H1 (cell line): ENCODE data around the gene A3GALT2. TPM values are rescaled to one million over a fixed set of nuclear protein-coding genes. Genes with fewer than 3 reads are reported as not detected.
A peak's percentile ranks its signal among the peaks of the same experiment; 100 is the strongest.

Source experiments
- CTCF ChIA-PET: fragments of 300-600 bp; sonication (Branson Sonifier 250); formaldehyde crosslinking; loops from one replicate; lab custom pipeline; 2021; ENCODE audit not compliant: partially characterized antibody; lab: Charles Lee
- POLR2A ChIA-PET: fragments of 300-600 bp; sonication (Branson Sonifier 250); formaldehyde crosslinking; loops from one replicate; lab custom pipeline; 2021; ENCODE audit warnings: inconsistent platforms; ENCODE audit not compliant: partially characterized antibody; lab: Charles Lee
- DNase-seq, 2 experiments: peaks; one replicate each; pipeline versions ENCODE4 v3.0.0 to v3.0.0-alpha.2; 2010 to 2022; ENCODE audit warnings: low spot score in 2 of 2, low read depth in 1 of 2, mixed read lengths in 1 of 2
- FAIRE-seq: peaks from 2 replicates; lab custom pipeline; 2011; peaks lifted over from hg19 to GRCh38; lab: Jason Lieb, UNC
- H2AFZ ChIP-seq: 2 replicates; pipeline ENCODE4 v1.8.1; 2012; ENCODE audit warnings: low read length, inconsistent platforms
- H2AK5ac ChIP-seq: 2 replicates; pipeline ENCODE4 v1.6.1; 2013; ENCODE audit warnings: low read depth, low read length
- H2BK120ac ChIP-seq: replicated peaks from 2 replicates; pipeline ENCODE3; 2013; ENCODE audit warnings: low read depth, low read length, inconsistent platforms
- H2BK12ac ChIP-seq: 2 replicates; pipeline ENCODE4 v1.6.1; 2013; ENCODE audit warnings: low read depth, low read length
- H2BK15ac ChIP-seq: 2 replicates; pipeline ENCODE4 v1.6.1; 2013; ENCODE audit warnings: low read length
- H2BK20ac ChIP-seq: 2 replicates; pipeline ENCODE4 v1.6.1; 2013; ENCODE audit warnings: low read length
- H2BK5ac ChIP-seq: 2 replicates; pipeline ENCODE4 v1.6.1; 2013; ENCODE audit warnings: low read depth, low read length
- H3K14ac ChIP-seq: 2 replicates; pipeline ENCODE4 v1.6.1; 2013; ENCODE audit warnings: inconsistent platforms; ENCODE audit not compliant: insufficient read length
- H3K18ac ChIP-seq: 2 replicates; pipeline ENCODE4 v1.6.1; 2013; ENCODE audit warnings: low read length; ENCODE audit errors: extremely low read depth
- H3K23ac ChIP-seq: 2 replicates; pipeline ENCODE4 v1.6.1; 2013; ENCODE audit warnings: inconsistent platforms; ENCODE audit not compliant: insufficient read length
- H3K23me2 ChIP-seq: 2 replicates; pipeline ENCODE4 v1.6.1; 2013; ENCODE audit warnings: low read depth, low read length
- H3K27ac ChIP-seq: 2 replicates; pipeline ENCODE4 v1.6.1; 2011; ENCODE audit warnings: low read depth, low read length, inconsistent platforms
- H3K27me3 ChIP-seq, 4 experiments: replicated peaks in 1 of 4; 1 replicate in 1 of 4; 2 replicates in 3 of 4; pipeline versions ENCODE4 v1.6.1 to v1.8.1; 2011 to 2013; ENCODE audit warnings: low read length in 3 of 4, mild to moderate bottlenecking in 3 of 4, inconsistent platforms in 2 of 4, mixed read lengths in 2 of 4, moderate library complexity in 1 of 4; ENCODE audit not compliant: control insufficient read depth in 3 of 4, insufficient read depth in 3 of 4; ENCODE audit errors: extremely low read depth in 1 of 4
- H3K36me3 ChIP-seq, 4 experiments: 2 replicates each; pipeline versions ENCODE4 v1.6.1 to v1.8.1; 2011 to 2013; ENCODE audit warnings: mild to moderate bottlenecking in 4 of 4, low read length in 3 of 4, moderate library complexity in 2 of 4, control low read depth in 1 of 4, inconsistent platforms in 1 of 4; ENCODE audit not compliant: insufficient read depth in 4 of 4, control insufficient read depth in 2 of 4
- H3K4ac ChIP-seq: replicated peaks from 2 replicates; pipeline ENCODE3; 2013; ENCODE audit warnings: low read length, low read depth, mixed read lengths, inconsistent platforms; ENCODE audit not compliant: insufficient read length
- H3K4me1 ChIP-seq, 4 experiments: replicated peaks in 1 of 4; 1 replicate in 1 of 4; 2 replicates in 3 of 4; pipeline versions ENCODE4 v1.6.1 to v1.8.1; 2011 to 2013; ENCODE audit warnings: low read length in 3 of 4, inconsistent platforms in 2 of 4, mixed read lengths in 1 of 4; ENCODE audit not compliant: insufficient read depth in 4 of 4, control insufficient read depth in 3 of 4
- H3K4me2 ChIP-seq, 2 experiments: 2 replicates each; pipeline versions ENCODE4 v1.6.1 to v1.8.1; 2011 to 2013; ENCODE audit warnings: low read depth in 2 of 2, low read length in 2 of 2, control low read depth in 1 of 2, inconsistent platforms in 1 of 2, mild to moderate bottlenecking in 1 of 2; ENCODE audit not compliant: insufficient read depth in 1 of 2
- H3K4me3 ChIP-seq, 4 experiments: fragments of 200-600, 300-600 bp in 1 of 4; sonication (generic), shearing (Covaris generic), sonication (Bioruptor Twin) in 1 of 4; 2 replicates each; pipeline versions ENCODE4 v1.5.1 to v1.8.1; 2011 to 2016; ENCODE audit warnings: low read length in 4 of 4, low read depth in 3 of 4, control low read depth in 2 of 4, inconsistent platforms in 2 of 4, mild to moderate bottlenecking in 2 of 4, mixed read lengths in 1 of 4, moderate library complexity in 1 of 4; ENCODE audit not compliant: insufficient read depth in 2 of 4; ENCODE audit errors: extremely low read depth in 1 of 4
- H3K56ac ChIP-seq: replicated peaks from 2 replicates; pipeline ENCODE3; 2013; ENCODE audit warnings: low read depth, mild to moderate bottlenecking, mixed read lengths, low read length, inconsistent platforms; ENCODE audit not compliant: insufficient read length
- H3K79me1 ChIP-seq: 2 replicates; pipeline ENCODE4 v1.6.1; 2013; ENCODE audit warnings: low read depth, low read length, control low read depth
- H3K79me2 ChIP-seq, 2 experiments: 2 replicates each; pipeline versions ENCODE4 v1.6.1 to v1.8.1; 2012 to 2013; ENCODE audit warnings: low read length in 2 of 2, mild to moderate bottlenecking in 2 of 2, inconsistent platforms in 1 of 2; ENCODE audit not compliant: insufficient read depth in 2 of 2, control insufficient read depth in 1 of 2
- H3K9ac ChIP-seq, 4 experiments: replicated peaks in 1 of 4; 1 replicate in 1 of 4; 2 replicates in 3 of 4; pipeline versions ENCODE4 v1.6.1 to v1.8.1; 2011 to 2013; ENCODE audit warnings: low read depth in 3 of 4, low read length in 3 of 4, control low read depth in 2 of 4, mild to moderate bottlenecking in 2 of 4, moderate library complexity in 2 of 4, inconsistent platforms in 1 of 4; ENCODE audit errors: extremely low read depth in 1 of 4
- H3K9me3 ChIP-seq, 2 experiments: 2 replicates each; pipeline versions ENCODE4 v1.6.1 to v1.8.1; 2012 to 2013; ENCODE audit warnings: mild to moderate bottlenecking in 2 of 2, moderate library complexity in 2 of 2, control low read depth in 1 of 2, inconsistent platforms in 1 of 2, low read depth in 1 of 2, low read length in 1 of 2, mixed read lengths in 1 of 2; ENCODE audit not compliant: insufficient read depth in 2 of 2
- H4K20me1 ChIP-seq, 2 experiments: replicated peaks in 1 of 2; 2 replicates each; pipeline versions ENCODE3 to v1.8.1; 2011 to 2013; ENCODE audit warnings: inconsistent platforms in 2 of 2, low read length in 2 of 2, mild to moderate bottlenecking in 1 of 2; ENCODE audit not compliant: insufficient read depth in 2 of 2, control insufficient read depth in 1 of 2
- H4K5ac ChIP-seq: 2 replicates; pipeline ENCODE4 v1.6.1; 2013; ENCODE audit warnings: low read length, low read depth, mixed read lengths, inconsistent platforms; ENCODE audit not compliant: insufficient read length
- H4K8ac ChIP-seq: 2 replicates; pipeline ENCODE4 v1.8.0; 2013; ENCODE audit warnings: mild to moderate bottlenecking, moderate library complexity, low read length, inconsistent platforms; ENCODE audit not compliant: insufficient read depth; ENCODE audit errors: extremely low read depth
- H4K91ac ChIP-seq: replicated peaks from 2 replicates; pipeline ENCODE3; 2013; ENCODE audit warnings: low read length, mixed read lengths, inconsistent platforms; ENCODE audit not compliant: insufficient read length
- CBX5 ChIP-seq: fragments of 300-800, 300-1000 bp; sonication (generic); IDR thresholded peaks from 2 replicates; pipeline ENCODE4 v1.7.1; 2016; ENCODE audit warnings: antibody characterized with exemption, low read length, low read depth
- GABPA ChIP-seq: IDR thresholded peaks from 2 replicates; pipeline ENCODE4 v1.6.1; 2011; ENCODE audit warnings: mild to moderate bottlenecking, low read length, moderate library complexity, borderline replicate concordance; ENCODE audit not compliant: insufficient read depth
- HDAC6 ChIP-seq: IDR thresholded peaks from one replicate; pipeline ENCODE4 v1.7.1; 2012; ENCODE audit warnings: low read depth, mild to moderate bottlenecking, inconsistent platforms, low read length, moderate library complexity
- WGBS, 2 experiments: shearing (Covaris generic) in 1 of 2; methylation state at CpG; one replicate each; pipeline versions ENCODE4 v1.1.6 to v1.1.7; 2013 to 2015; ENCODE audit warnings: low lambda C conversion rate in 2 of 2, mixed read lengths in 2 of 2, inconsistent platforms in 1 of 2, low coverage in 1 of 2, missing lambda C conversion rate in 1 of 2; ENCODE audit not compliant: insufficient replicate concordance in 2 of 2, insufficient coverage in 1 of 2, insufficient read length in 1 of 2; ENCODE audit errors: extremely low coverage in 1 of 2, missing lambda C conversion rate in 1 of 2; 5-methylcytosine and 5-hydroxymethylcytosine counted together
- polyA plus RNA-seq, 7 experiments: library from polyadenylated mRNA; depleted of rRNA in 3 of 7; stranded (reverse) in 5 of 7; unstranded in 2 of 7; fragments of >200 nt in 5 of 7; fragments of 200-250 nt in 2 of 7; gene quantifications; 1 replicate in 5 of 7; 2 replicates in 1 of 7; 4 replicates in 1 of 7; pipeline versions ENCODE4 v1.2.1 to v1.2.3, GENCODE V29; 2011 to 2013; ENCODE audit warnings: missing spikeins in 2 of 7, mixed read lengths in 2 of 7
- total RNA-seq: library from RNA; stranded (reverse); fragmentation: NEBNext Ultra II Directional; extraction: Animal tissue kit (Norgen Biotek cat#: 25700); gene quantifications from 2 replicates; pipeline ENCODE4 v1.2.1, GENCODE V29; 2021

Gene A3GALT2
- total and polyA plus RNA-seq, 2 of the 8 experiments (the other 6 are each of a cell fraction or from before 2014, with no cell fraction given): not detected

- CTCF ChIA-PET: interaction anchor here (0.6 to 5.0 kb wide), 5 partner anchors 7 to 407 kb away, joined by 3 to 36 read pairs (median 3); no protein-coding TSS in a partner anchor
- H3K18ac ChIP-seq: no peak overlapping the region
- FAIRE-seq (no peak), DNase-seq (no peak)
- H3K9me3 ChIP-seq: no peaks in the 10 kb centered on the region
- H2BK20ac ChIP-seq: no peak overlapping the region
- no peak overlapping the region for H3K9ac ChIP-seq
- no peak overlapping the region for H4K5ac ChIP-seq
- no peaks in the 10 kb centered on the region for H3K27me3 ChIP-seq
- TF ChIP-seq HDAC6: no peak
- no peak for TF ChIP-seq CBX5
- no peak for TF ChIP-seq GABPA
- no peak overlapping the region for H3K23ac ChIP-seq
- H2BK5ac ChIP-seq: no peak overlapping the region
- H2AK5ac ChIP-seq: no peak overlapping the region
- no peak overlapping the region for H2BK15ac ChIP-seq
- H2AFZ ChIP-seq: no peak overlapping the region
- 84% methylated on average over 10 of the region's 10 CpGs; no CpG with 5 or more reads in 1 of the 2 experiments for WGBS, 2 experiments
- H3K23me2 ChIP-seq: no peaks in the 10 kb centered on the region
- H3K79me1 ChIP-seq: no peaks in the 10 kb centered on the region
- peaks cover 0 to 3% (median 0%) of the 10 kb centered on the region in 4 experiments; a peak in 1 of 7 replicates for H3K4me1 ChIP-seq
- no peak overlapping the region for H3K4me3 ChIP-seq
- H3K56ac ChIP-seq: no peak overlapping the region
- POLR2A ChIA-PET: no interaction called here
- no peak overlapping the region for H3K4ac ChIP-seq
- H3K79me2 ChIP-seq: no peaks in the 10 kb centered on the region
- H2BK12ac ChIP-seq: no peak overlapping the region
- H4K20me1 ChIP-seq: peaks cover 0 to 6% of the 10 kb centered on the region in 2 experiments
- H3K27ac ChIP-seq: no peak overlapping the region
- peak overlapping the region; percentile 0; the same call in 1 of the 2 replicates for H4K8ac ChIP-seq
- H3K4me2 ChIP-seq: no peak overlapping the region
- no peak overlapping the region for H2BK120ac ChIP-seq
- H3K36me3 ChIP-seq: peaks cover 0 to 9% (median 7%) of the 10 kb centered on the region in 4 experiments; a peak in 5 of 8 replicates
- H4K91ac ChIP-seq: no peak overlapping the region
- no peak overlapping the region for H3K14ac ChIP-seq
These were observed 10.8 kb upstream of the A3GALT2 start for GRCh38 chr1:33331444-33332356.
